GM23338 (cell line): ENCODE data around the gene GTSE1. TPM values are rescaled to one million over a fixed set of nuclear protein-coding genes. Genes with fewer than 3 reads are reported as not detected.

Source experiments
- ATAC-seq: fragments of 200-7000 bp; cut with Tn5 transposase; 3 replicates; pipeline ENCODE4 v1.9.1; 2020
- DNase-seq: peaks from one replicate; pipeline ENCODE4 v3.0.0-alpha.2; 2015; ENCODE audit warnings: low spot score
- H2AFZ ChIP-seq: fragments of 200-600 bp; sonication (generic); 2 replicates; pipeline ENCODE4 v1.8.0; 2016; ENCODE audit warnings: antibody characterized with exemption, mild to moderate bottlenecking, moderate library complexity
- H3F3A ChIP-seq: fragments of 200-600 bp; sonication (generic); replicated peaks from 2 replicates; pipeline ENCODE4 v1.8.0; 2017; ENCODE audit warnings: antibody characterized with exemption, mixed run types, low read depth
- H3K27ac ChIP-seq: fragments of 200-600 bp; sonication (generic); 2 replicates; pipeline ENCODE4 v1.6.1; 2016; ENCODE audit warnings: low read depth
- H3K27me3 ChIP-seq: fragments of 200-600 bp; sonication (generic); 2 replicates; pipeline ENCODE4 v1.8.0; 2016; ENCODE audit warnings: mild to moderate bottlenecking, mixed run types, moderate library complexity; ENCODE audit not compliant: insufficient read depth
- H3K36me3 ChIP-seq: fragments of 200-600 bp; sonication (generic); 2 replicates; pipeline ENCODE4 v1.8.0; 2016; ENCODE audit warnings: mild to moderate bottlenecking; ENCODE audit not compliant: insufficient read depth
- H3K4me1 ChIP-seq: fragments of 200-600 bp; sonication (generic); 2 replicates; pipeline ENCODE4 v1.8.0; 2016; ENCODE audit warnings: mild to moderate bottlenecking, moderate library complexity; ENCODE audit not compliant: insufficient read depth
- H3K4me2 ChIP-seq: fragments of 200-600 bp; sonication (generic); 2 replicates; pipeline ENCODE4 v1.7.1; 2017; ENCODE audit warnings: mixed run types
- H3K4me3 ChIP-seq: fragments of 200-600 bp; sonication (generic); 2 replicates; pipeline ENCODE4 v1.6.1; 2016; ENCODE audit warnings: mixed run types
- H3K79me2 ChIP-seq: fragments of 200-600 bp; sonication (generic); replicated peaks from 2 replicates; pipeline ENCODE4 v1.8.0; 2017; ENCODE audit warnings: mild to moderate bottlenecking; ENCODE audit not compliant: insufficient read depth
- H3K9me2 ChIP-seq: fragments of 200-600 bp; sonication (generic); 2 replicates; pipeline ENCODE4 v1.8.0; 2017; ENCODE audit not compliant: insufficient read depth
- H4K20me1 ChIP-seq: fragments of 200-600 bp; sonication (generic); replicated peaks from 2 replicates; pipeline ENCODE4 v1.8.0; 2017; ENCODE audit warnings: mild to moderate bottlenecking; ENCODE audit not compliant: insufficient read depth
- H3K27ac Mint-ChIP-seq: 2 replicates; pipeline ENCODE4 v1.8.0; 2020; ENCODE audit warnings: inconsistent platforms, mild to moderate bottlenecking, moderate library complexity, mixed read lengths
- H3K27me3 Mint-ChIP-seq: 3 replicates; pipeline ENCODE4 v1.8.0; 2022; ENCODE audit warnings: low read depth, mild to moderate bottlenecking, moderate library complexity, mixed read lengths, inconsistent platforms; ENCODE audit not compliant: insufficient read depth, poor library complexity
- H3K36me3 Mint-ChIP-seq: 3 replicates; pipeline ENCODE4 v1.8.0; 2021; ENCODE audit warnings: low read depth, mild to moderate bottlenecking, inconsistent platforms, moderate library complexity, mixed read lengths
- H3K4me1 Mint-ChIP-seq: 3 replicates; pipeline ENCODE4 v1.8.0; 2020; ENCODE audit warnings: mild to moderate bottlenecking, inconsistent platforms, mixed read lengths
- H3K4me3 Mint-ChIP-seq: 3 replicates; pipeline ENCODE4 v1.8.0; 2021; ENCODE audit warnings: moderate library complexity, mild to moderate bottlenecking, inconsistent platforms, mixed read lengths
- H3K9me3 Mint-ChIP-seq: 3 replicates; pipeline ENCODE4 v1.8.0; 2020; ENCODE audit warnings: moderate library complexity, mild to moderate bottlenecking, inconsistent platforms, mixed read lengths
- CREB1 ChIP-seq: fragments of 250-450 bp; sonication (Bioruptor Pico); IDR thresholded peaks from 2 replicates; pipeline ENCODE4 v1.5.0; 2020; ENCODE audit warnings: low read depth, mild to moderate bottlenecking, moderate library complexity
- EZH2phosphoT487 ChIP-seq: fragments of 200-600 bp; sonication (generic); IDR thresholded peaks from one replicate; pipeline ENCODE4 v1.8.1; 2018; ENCODE audit warnings: antibody characterized with exemption; ENCODE audit not compliant: unreplicated experiment
- JUNB ChIP-seq: IDR thresholded peaks from one replicate; pipeline ENCODE4 v1.6.1; 2016; ENCODE audit warnings: antibody characterized with exemption; ENCODE audit not compliant: unreplicated experiment
- NANOG ChIP-seq: IDR thresholded peaks from 2 replicates; pipeline ENCODE4 v1.6.1; 2016; ENCODE audit warnings: antibody characterized with exemption, borderline replicate concordance
- POLR2AphosphoS5 ChIP-seq: IDR thresholded peaks from 2 replicates; pipeline ENCODE4 v1.6.1; 2016; ENCODE audit warnings: antibody characterized with exemption, low read depth
- STAT1 ChIP-seq: IDR thresholded peaks from one replicate; pipeline ENCODE4 v1.6.1; 2016; ENCODE audit warnings: antibody characterized with exemption; ENCODE audit not compliant: unreplicated experiment
- ZNF114 ChIP-seq: fragments of 250-450 bp; sonication (Bioruptor Pico); IDR thresholded peaks from 2 replicates; pipeline ENCODE4 v1.5.0; 2020; ENCODE audit warnings: mild to moderate bottlenecking, moderate library complexity
- ZNF331 ChIP-seq: fragments of 250-450 bp; sonication (Bioruptor Pico); IDR thresholded peaks from 2 replicates; pipeline ENCODE4 v1.5.0; 2020; ENCODE audit warnings: low read depth, mild to moderate bottlenecking, moderate library complexity
- polyA plus RNA-seq: library from polyadenylated mRNA; unstranded; fragments of >200 nt; fragmentation: Nextera tagmentation; extraction: Ambion mirVana; gene quantifications from 2 replicates; pipeline ENCODE4 v1.2.1, GENCODE V29; 2016
- total RNA-seq: library from RNA; depleted of rRNA; stranded (reverse); fragments of >200 nt; shearing (Covaris generic); gene quantifications from 2 replicates; pipeline ENCODE4 v1.2.3, GENCODE V29; 2014
- TF ChIP-seq, protein P1 (sequence below): IDR thresholded peaks from one replicate; pipeline ENCODE4 v1.6.1; 2018; ENCODE audit warnings: antibody characterized with exemption; ENCODE audit not compliant: unreplicated experiment
- TF ChIP-seq, protein P2 (sequence below): IDR thresholded peaks from 2 replicates; pipeline ENCODE4 v1.6.1; 2016; ENCODE audit warnings: antibody characterized with exemption

The GTSE1 gene
- total and polyA plus RNA-seq, 2 experiments from 2014 or later, result 26.3 to 28.6 TPM

DNA sequence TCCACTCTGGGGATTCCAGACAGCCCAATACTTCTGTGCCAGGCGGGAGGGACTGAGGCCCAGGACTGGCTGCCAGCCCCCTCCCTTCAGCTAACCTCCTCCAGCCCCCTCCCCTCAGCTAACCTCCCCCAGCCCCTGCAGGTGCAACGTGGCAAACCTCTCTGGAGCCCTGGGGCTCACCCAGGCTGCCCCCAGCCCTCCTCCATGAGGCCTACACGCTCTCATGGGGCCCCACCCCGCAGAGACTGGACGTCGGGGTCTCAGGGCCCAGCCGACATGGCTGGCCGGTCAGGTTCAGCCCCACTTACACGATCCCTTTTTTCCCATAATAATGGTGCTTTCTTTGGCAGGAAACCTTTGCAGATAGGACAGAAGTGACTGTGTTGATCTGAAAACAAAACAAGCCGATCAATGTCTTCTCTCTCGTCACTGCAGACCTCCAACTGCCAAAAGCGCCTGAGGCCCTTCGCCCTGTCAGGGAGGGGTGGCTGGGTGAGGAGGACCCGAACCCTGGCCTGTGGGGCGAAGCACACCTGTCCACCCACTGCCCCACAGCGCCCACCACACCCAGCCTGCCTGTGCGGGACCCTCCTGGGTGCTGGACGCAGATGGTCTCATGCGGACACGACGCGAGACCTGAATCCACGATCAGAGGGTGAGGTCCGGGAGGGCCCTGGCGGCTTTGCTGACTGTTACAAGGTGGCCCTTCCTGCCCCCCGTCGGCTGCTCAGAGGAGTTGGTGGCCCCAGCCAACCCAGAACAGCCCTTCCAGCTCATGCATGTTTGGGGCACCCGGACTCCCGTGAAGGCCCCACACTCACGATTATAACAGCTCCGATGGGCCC, 72.4 kb downstream of the GTSE1 start (continued):
- TF ChIP-seq, protein P1, sequence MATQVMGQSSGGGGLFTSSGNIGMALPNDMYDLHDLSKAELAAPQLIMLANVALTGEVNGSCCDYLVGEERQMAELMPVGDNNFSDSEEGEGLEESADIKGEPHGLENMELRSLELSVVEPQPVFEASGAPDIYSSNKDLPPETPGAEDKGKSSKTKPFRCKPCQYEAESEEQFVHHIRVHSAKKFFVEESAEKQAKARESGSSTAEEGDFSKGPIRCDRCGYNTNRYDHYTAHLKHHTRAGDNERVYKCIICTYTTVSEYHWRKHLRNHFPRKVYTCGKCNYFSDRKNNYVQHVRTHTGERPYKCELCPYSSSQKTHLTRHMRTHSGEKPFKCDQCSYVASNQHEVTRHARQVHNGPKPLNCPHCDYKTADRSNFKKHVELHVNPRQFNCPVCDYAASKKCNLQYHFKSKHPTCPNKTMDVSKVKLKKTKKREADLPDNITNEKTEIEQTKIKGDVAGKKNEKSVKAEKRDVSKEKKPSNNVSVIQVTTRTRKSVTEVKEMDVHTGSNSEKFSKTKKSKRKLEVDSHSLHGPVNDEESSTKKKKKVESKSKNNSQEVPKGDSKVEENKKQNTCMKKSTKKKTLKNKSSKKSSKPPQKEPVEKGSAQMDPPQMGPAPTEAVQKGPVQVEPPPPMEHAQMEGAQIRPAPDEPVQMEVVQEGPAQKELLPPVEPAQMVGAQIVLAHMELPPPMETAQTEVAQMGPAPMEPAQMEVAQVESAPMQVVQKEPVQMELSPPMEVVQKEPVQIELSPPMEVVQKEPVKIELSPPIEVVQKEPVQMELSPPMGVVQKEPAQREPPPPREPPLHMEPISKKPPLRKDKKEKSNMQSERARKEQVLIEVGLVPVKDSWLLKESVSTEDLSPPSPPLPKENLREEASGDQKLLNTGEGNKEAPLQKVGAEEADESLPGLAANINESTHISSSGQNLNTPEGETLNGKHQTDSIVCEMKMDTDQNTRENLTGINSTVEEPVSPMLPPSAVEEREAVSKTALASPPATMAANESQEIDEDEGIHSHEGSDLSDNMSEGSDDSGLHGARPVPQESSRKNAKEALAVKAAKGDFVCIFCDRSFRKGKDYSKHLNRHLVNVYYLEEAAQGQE, result no peak
- TF ChIP-seq JUNB (no peak), CREB1 (CRISPR knock-in tag) (no peak)

DNA sequence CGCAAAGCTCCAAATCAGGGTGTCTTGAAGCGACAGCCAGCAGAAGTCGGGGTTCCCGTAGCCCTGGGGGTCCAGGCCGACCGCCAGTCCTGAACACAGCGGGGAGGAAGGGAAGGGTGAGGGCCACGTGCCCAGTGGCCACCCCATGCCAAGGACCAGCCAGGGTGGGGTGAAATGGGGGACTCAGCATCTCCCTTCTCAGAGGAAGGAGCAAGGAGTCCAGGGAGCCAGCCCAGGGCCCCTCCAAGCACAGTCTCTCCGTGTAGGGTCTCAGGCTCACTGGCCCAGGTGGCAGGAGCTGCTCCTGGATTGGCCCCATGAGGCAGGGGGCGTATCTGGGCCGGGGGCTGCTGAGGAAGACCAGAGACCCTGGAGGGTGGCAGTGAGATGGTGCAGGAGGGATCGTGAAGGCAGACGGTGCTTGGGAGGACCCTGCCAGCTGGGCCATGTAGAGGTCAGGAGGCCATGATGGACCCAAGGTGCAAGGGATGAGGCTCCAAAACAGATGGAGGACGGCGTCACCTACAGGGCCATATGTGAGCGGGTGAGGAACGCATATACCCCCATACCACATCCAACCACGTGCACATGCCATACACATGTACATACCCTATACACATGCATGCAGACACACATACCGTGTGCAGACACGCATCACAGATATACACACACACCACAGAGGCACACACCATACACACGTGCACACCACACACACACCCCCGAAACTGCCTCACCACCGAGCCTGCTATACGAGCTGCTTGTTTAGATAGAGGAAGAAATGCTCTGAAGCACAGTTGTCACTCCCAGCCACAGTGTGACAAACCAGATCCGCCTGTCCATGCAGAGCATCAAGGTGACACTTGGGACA, 73.3 kb downstream of the GTSE1 start:
- H3K4me3 Mint-ChIP-seq, result no peak overlapping the region
- Histone ChIP-seq H3F3A (0 out of 2 replicates have a peak, but pooled peaks cover 4% of the 10 kb centered on the region), H2AFZ (no peak overlapping the region), H3K27ac (no peak overlapping the region), H3K9me2 (no peaks in the 10 kb centered on the region), H3K27me3 (no peaks in the 10 kb centered on the region), H3K4me1 (peaks cover 4% of the 10 kb centered on the region; the same call in 1 of the 2 replicates), H3K36me3 (no peaks in the 10 kb centered on the region), H3K79me2 (no peaks in the 10 kb centered on the region), H3K4me3 (no peak overlapping the region), H3K4me2 (no peak overlapping the region), H4K20me1 (no peaks in the 10 kb centered on the region)
- H3K9me3 Mint-ChIP-seq, result no peaks in the 10 kb centered on the region
- peaks cover 6% of the 10 kb centered on the region for H3K4me1 Mint-ChIP-seq
- peaks cover 4% of the 10 kb centered on the region for H3K27me3 Mint-ChIP-seq
- no peak for TF ChIP-seq ZNF114 (CRISPR knock-in tag)
- H3K36me3 Mint-ChIP-seq, result no peaks in the 10 kb centered on the region
- ATAC-seq (no peak), DNase-seq (no peak)
- no peak overlapping the region for H3K27ac Mint-ChIP-seq

DNA sequence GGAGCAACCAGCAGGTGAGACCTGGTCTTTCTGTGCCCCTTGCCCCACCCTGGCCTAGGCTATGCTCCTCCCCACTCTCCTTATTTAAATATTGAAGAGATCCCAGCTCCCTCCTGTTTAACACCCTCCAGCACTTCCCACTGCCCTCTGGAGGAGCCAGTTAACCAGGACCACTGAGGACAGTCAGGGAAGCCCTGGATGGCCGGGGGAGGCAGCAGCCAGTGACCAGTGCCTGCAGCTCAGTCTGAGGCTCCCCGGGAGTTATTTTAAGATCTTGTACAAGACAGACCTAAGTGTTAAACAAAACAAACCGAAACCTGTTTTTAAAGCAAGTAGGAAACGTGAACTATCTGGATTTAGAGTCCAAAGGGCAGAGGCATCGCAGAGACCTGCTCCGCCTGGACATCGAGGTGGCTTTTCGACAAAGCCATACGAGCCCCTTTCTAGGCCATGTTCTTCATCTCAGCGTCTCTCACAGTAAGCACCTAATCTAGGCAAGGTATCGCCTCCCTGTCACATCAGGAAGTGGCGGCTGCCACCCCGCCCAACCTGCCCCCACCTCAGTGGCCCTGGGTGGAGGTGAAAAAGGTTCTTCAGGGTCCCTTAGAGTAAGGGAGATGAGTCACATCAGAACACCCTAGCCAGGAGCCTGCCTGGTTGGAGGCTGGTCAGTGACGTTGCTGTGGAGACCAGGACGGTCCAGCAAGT, 74.1 kb downstream of the GTSE1 start:
- Histone ChIP-seq H3K4me3 (no peak overlapping the region), H3K27me3 (no peaks in the 10 kb centered on the region), H3K4me1 (peaks cover 4% of the 10 kb centered on the region; the same call in 1 of the 2 replicates), H3F3A (0 out of 2 replicates have a peak, but pooled peaks cover 4% of the 10 kb centered on the region), H3K79me2 (no peaks in the 10 kb centered on the region), H3K27ac (no peak overlapping the region), H3K36me3 (no peaks in the 10 kb centered on the region), H4K20me1 (no peaks in the 10 kb centered on the region), H3K9me2 (no peaks in the 10 kb centered on the region), H3K4me2 (no peak overlapping the region), H2AFZ (no peak overlapping the region)
- H3K4me3 Mint-ChIP-seq, result no peak overlapping the region
- ATAC-seq, result no peak
- H3K9me3 Mint-ChIP-seq, result no peaks in the 10 kb centered on the region; the same call in 2 of the 3 replicates
- no peak for DNase-seq
- peaks cover 6% of the 10 kb centered on the region for H3K4me1 Mint-ChIP-seq
- H3K36me3 Mint-ChIP-seq, result peaks cover 4% of the 10 kb centered on the region
- peaks cover 4% of the 10 kb centered on the region for H3K27me3 Mint-ChIP-seq
- H3K27ac Mint-ChIP-seq, result no peak overlapping the region
- no peak for TF ChIP-seq STAT1
- TF ChIP-seq CREB1 (CRISPR knock-in tag), result no peak
- no peak for TF ChIP-seq JUNB
- no peak for TF ChIP-seq POLR2AphosphoS5
- TF ChIP-seq, protein P2, sequence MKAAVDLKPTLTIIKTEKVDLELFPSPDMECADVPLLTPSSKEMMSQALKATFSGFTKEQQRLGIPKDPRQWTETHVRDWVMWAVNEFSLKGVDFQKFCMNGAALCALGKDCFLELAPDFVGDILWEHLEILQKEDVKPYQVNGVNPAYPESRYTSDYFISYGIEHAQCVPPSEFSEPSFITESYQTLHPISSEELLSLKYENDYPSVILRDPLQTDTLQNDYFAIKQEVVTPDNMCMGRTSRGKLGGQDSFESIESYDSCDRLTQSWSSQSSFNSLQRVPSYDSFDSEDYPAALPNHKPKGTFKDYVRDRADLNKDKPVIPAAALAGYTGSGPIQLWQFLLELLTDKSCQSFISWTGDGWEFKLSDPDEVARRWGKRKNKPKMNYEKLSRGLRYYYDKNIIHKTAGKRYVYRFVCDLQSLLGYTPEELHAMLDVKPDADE, result no peak
- TF ChIP-seq ZNF331 (CRISPR knock-in tag), result no peak
- TF ChIP-seq NANOG, result no peak
- no peak for TF ChIP-seq EZH2phosphoT487
